Measurements from ENCODE around the gene SPTBN4.
"Not testable (repeated sequence)": the region's sequence is repeated elsewhere in the genome, so short reads cannot be mapped to it uniquely, and the experiment has no call there.

The SPTBN4 gene

DNA sequence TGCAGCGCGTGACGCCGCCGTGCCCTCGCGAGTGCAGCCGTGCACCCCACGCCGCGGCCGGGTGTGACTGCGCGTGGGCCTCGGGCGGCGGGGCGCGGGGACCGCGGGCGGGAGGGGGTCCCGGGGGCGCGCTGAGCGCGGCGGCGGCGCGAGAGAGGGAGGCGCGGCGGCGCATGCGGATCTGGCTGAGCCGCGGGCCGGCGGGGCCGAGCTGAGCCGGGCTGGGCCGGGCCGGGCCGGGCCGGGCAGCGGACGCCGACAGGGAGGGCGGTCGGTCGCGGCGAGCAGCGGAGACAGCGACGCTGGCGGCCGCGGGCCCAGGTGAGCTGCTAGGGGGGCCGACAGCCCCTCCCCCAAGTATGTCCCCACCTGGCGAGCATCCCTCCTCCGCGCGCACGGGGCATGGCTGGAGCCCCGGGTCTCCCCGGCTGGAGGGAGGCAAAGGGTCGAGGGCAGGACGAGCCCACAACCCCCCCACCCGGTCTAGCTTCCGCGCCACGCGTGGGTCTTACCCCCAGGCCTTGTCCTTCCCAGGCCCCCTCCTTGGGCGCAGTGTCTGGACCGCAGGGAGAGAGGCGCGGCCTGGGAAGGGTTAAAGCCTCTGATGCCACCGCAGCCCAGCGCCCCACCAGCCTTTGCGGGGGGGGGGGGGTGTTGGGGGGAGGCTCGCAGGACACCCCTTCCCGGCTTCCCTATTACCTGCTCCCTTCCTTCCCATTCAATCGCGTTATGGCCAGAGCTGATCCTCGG lies at the start of gene SPTBN4:
TSS of gene SPTBN4 (plus strand) at position 17 of the 750 bp plus-strand sequence. CDS start 5,621 bp downstream, outside the sequence.
- DNase-seq: peak in 1 of 2 donors; percentile 10

DNA sequence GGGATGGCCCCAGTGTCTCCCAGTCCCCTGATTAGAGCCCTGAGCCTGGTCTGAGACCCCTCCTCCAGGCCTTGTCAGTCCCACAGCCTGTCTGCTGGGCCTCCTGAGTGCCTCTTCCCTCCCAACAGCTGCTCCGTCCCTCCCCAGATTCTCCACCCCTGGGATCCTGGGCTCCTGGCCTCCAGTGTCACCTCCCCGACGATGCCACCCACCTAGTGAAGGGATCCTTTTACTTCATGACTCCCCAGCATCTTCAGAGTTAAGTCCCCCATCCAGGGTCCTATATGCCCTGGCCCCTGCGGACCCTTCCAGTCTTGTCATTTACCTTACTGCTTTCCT lies 49.2 kb upstream of the SPTBN4 start:
- DNase-seq: no peak

DNA sequence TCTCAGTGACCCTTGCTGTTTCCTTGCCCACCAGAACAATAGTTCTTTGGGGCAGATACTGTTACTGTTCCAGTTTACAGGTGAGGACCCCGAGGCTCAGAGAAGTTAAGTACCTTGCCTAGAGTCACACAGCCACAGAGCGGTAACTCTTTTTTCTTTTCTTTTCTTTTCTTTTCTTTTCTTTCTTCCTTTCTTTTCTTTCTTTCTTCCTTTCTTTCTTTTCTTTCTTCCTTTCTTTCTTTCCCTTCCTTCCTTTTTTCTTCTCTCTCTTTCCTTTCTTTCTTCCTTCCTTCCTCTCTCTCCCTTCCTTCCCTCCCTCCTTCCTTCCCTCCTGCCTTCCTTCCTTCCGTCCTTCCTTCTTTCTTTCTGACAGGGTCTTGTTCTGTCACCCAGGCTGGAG lies 48.8 kb upstream of the SPTBN4 start:
- no peak for DNase-seq

DNA sequence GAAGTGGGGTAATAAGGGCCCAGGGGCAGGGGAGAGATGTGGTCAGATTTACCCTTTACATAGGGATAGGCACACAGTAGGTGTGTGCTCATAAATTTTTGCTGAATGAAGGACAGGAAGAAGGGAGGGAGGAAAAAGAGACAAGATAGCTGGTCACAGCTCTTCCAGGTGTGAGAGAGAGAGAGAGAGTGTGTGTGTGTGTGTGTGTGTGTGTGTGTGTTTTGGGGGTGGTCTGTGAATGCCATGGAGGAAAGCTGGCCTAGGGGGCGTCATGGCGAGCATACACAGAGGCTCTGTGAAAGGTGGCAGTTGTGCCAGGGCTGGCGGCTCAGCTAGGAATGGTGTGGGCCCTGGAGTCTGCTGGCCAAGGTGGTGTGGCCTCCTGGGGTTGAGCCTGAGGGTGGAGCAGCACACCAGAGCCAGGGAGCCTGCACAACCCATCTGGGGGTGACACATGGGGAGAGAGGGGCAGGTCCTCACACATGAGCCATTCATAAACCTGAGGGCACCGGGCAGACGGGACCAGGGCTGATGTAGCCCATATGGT lies 47.7 kb upstream of the SPTBN4 start:
- DNase-seq: no peak

DNA sequence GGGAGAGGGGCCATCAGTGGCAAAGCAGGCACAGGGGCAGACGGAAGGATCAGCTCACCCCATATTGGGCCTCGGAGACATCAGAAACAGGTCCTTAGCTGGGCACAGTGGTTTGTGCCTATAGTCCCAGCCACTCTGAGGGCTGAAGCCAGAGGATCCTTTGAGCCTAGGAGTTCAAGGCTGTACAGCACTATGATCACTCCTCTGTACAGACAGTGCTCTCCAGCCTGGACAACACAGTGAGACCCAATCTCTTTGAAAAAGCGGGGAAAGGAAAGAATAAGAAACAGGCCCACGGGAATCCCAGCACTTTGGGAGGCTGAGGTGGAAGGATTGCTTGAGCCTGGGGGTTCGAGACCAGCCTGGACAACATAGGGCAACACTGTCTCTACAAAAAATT lies 47.0 kb upstream of the SPTBN4 start:
- DNase-seq: no peak

DNA sequence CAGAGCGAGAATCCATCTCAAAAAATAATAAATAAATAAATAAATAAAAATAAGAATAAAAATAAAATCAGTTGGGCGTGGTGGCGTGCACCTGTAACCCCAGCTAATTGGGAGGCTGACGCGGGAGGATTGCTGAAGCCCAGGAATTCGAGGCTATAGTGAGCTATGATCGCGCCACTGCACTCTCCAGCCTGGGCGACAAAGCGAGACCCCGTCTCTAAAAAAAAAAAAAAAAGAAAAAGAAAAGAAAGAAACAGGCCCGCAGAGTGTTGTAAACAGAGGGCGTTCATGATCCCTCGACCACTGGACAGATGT lies 46.4 kb upstream of the SPTBN4 start:
- DNase-seq: no peak

DNA sequence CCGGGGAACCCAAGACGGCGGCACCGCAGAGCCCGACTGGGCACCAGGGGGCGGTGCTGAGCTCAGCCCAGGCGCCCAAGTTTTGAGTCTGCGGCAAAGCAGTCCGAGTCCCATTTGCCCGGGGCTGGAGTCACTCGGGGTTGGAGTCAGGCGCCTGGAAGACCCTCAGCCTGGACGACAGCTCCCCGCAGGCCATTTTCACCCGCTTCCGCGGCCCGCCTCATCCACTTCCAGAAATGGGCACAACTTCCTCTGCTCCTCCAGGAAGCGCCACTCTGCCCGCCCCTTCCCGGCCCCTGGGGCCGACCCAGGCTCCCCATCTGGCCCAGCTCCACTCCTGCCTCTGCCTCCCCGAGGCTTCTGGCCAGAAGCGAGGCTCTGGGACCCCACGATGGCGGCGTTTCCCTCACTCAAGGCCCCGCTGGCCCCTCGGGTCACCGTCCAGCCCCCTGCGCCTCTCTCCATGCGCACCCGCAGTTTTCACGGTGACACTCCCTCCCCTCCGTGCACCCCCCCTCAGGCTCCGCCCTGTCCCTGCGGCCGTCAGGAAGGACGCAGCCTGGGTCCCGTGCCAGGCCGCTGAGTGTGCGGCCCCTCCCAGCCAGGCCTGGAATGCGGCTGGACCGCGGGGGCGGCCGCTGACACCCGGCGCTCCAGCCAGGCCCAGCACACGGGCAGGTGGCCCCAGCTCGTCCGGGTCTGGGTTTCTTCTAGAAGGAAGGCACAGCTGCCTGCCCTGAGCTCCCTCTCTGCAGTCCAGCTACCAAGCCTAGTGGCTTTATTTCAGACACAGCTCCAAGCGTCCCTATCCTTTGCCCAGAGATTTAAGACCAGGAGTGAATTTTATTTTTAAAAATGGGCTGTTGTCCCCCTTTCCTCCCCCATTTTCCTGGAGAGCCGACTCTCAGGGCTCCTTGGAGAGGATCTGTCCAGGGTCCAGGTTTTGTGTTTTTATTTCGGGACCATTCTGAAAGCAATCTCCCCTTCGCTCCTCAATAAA lies 45.7 kb upstream of the SPTBN4 start:
- peak; percentile 87 to 89 for DNase-seq

DNA sequence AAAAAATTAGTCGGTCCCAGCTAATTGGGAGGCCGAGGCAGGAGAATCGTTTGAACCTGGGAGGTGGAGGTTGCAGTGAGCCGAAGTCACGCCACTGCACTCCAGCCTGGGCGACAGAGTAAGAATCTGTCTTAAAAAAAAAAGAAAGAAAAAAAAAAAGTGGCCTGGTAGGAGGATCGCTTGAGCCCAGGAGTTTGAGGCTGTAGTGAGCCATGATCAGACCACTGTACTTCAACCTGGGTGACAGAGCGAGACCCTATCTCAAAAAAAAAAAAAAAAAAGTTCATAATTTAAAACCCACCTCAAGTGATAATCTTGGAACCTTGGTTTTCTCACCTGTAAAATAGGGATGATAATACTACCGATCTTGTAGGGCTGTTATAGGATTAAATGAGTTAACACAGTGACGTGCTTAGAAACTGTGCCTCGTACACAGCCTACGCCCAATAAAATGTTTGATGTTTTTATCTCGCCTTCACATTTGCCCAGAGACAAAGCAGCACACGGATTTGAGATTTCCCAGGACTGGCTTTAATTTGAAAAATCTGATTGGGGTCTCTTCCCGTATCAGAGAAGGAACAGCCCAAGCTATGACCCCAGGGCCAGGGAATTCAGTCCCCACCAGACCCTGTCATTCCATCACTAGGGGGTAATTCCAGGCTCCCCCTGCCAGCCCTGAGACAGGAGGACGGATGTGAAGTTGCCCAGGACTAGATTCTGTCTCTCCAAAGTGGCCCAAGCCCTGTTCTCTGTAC lies 44.6 kb upstream of the SPTBN4 start:
- DNase-seq: no peak

DNA sequence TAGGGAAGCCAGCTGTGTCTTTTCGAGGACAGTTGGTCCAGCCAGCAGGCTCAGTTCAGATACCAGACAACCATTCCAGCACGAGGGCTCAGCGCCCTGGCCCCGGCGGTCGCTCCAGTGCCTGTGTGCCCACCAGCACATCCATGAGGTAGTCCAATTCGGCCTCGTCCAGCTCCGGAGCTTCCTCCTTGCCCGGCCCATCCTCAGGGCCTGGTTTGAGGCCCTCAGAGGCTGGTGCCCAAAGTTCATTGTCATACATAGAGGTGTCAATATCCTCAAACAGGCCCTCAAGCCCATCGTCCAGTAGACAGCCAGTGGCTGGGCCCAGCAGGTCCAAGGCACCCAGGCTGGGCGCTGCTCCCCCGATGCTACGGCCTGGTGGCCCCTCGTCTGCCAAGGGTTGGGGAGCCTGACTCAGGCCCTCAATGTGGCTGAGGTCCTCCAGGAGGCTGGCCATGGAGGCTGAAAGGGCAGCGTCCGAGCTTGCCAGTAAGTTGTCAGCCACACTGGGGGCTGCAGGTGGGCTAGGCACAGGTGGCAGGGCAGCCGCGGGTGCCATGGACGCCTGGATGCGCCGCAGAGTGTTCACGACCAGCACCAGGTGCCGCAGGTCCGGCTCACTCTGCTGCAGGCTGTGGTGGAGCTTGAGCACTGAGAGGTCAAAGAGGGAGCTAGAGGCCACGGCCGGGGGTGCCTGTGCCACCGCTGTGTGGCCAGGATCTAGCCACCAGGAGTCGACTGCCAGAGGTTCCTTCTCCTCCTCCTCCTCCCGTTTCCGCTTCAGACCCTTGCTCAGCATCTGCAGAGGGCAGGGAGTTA lies 43.8 kb upstream of the SPTBN4 start:
- DNase-seq: no peak

DNA sequence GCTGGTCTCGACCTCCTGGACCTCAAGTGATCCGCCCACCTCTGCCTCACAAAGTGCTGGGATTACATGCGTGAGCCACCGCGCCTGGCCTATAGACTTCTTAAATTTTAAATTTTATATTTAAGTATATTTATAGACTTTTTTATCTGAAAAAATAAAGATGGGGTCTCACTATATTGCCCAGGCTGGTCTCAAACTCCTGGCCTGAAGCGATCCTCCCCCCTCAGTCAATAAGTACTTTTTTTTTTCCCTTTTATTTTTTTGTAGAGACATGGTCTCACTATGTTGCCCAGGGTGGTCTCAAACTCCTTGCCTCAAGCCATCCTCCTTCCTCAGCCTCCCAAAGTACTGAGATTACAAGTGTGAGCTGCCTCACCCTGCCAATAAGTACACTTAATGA lies 42.9 kb upstream of the SPTBN4 start:
- DNase-seq: no peak

DNA sequence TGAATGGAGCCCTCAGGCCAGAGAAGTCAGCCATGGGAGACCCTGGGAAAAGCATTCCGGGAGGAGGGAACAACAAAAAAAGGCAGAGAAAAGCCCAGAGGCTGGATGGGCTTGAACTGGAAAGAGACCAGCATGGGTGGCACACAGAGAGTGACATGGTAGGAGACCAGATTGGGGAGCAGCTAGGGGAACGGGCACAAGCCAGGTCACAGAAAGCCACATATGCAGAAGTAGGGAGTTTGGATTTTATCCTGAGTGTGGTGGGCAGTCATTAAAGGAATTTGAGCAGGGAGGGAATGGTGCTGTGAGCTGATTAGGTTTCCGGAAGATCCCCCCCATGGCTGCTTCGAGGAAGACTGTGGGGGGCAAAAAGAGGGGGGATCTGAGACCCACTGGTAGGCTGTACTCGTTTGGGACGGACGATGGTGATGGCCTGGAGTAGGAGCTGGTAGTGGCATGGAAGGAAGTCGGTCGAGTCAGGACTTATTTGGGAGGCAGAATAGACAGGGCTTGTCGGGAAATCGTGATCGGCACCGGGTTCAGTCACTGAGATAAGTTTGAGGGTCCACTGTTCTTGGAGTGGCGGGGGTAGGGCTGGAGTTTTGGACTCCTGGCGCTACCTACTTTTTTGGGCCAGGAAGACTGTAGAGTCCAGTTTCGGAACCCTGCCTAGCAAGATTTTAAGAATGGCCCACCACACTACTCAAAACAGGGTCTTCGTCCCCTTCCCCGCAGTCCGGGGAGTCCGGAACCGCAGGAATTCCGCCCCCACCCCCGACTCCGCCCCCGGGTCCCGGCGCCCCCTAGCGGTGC lies 42.0 kb upstream of the SPTBN4 start:
- no peak for DNase-seq

DNA sequence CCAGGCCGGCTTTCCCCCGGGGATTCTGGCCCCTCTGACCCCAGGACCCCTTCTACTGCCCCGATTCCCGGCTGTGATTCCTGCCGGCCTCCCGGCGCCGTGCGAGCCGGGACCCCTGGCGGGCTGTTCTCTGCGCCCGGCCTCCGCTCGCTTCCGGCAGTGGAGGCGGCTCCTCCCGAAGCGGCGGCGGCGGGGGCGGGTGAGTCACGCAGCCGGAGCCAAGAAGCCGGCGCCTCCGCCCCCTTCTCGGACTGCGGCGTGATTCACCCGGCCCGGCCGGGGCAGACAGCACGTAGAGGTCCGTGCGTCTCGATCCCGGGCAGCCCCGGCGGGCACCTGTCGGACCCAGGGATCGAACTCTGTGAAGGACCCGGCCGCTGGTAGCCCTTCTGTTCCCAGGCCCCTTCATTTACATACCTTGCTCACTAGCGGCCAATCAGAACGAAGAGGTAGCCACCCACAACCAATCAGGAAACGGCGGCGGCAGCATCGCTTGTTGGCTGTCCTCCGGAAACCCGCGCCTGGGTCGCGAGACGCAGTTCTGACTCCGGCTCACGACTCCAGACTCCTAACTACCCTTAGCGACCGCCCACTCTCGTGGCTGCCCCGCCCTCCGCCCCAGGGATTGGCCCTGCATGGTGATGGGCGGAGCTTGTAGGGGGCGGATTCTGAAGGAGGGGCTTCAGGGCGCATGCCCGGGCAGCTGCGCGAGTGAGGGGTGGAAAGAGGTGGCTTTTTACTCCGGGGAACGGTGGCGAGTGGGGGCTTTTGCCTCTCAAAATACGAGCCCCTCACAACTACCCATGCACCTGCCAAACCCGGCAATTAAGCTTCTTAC lies 41.1 kb upstream of the SPTBN4 start, which contains the start of gene SERTAD1:
TSS of gene SERTAD1 (minus strand) at position 543 of the 838 bp plus-strand sequence. CDS start 2,446 bp downstream, outside the sequence.
- DNase-seq: peak; percentile 99 to 100

DNA sequence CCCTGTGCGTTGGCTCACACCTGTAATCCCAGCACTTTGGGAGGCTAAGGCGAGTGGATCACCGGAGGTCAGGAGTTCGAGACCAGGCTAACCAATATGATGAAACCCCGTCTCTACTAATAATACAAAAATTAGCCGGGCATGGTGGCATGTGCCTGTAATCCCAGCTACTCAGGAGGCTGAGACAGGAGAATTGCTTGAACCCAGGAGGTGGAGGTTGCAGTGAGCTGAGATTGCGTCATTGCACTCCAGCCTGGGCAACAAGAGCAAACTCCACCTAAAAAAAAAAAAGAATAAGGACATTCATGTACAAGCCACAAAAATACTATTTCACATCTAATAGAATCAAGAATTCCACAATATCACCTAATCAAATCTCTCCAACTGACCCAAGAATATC lies 38.6 kb upstream of the SPTBN4 start:
- DNase-seq: not testable (repeated sequence)

DNA sequence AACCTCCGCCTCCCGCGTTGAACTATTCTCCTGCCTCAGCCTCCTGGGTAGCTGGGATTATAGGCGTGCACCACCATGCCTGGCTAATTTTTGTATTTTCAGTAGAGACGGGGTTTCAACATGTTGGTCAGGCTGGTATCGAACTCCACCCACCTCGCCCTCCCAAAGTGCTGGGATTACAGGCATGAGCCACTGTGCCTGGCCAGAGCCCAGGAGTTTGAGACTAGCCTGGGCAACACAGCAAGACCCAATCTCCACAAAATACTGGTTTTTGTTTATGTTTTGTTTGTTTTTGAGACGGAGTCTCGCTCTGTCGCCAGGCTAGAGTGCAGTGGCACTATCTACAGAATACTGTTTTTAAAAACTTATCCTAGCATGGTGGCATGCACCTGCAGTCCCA lies 36.6 kb upstream of the SPTBN4 start:
- DNase-seq: not testable (repeated sequence)

DNA sequence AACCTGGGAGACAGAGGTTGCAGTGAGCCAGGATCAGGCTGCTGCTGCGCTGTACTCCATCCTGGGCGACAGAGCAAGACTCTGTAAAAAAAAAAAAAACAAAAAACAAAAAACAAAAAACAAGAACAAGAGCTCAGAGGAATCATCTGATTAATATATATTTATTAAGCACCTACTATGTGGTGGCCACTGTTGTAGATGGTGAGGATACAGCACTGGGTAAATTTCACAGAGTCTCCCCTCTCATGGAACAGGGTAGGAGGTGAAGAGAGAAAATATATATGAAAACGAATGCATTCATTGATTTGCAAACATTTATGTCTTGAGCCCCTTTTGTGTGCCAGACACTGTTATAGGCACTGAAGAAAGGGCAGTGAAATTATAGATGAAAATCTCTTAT lies 35.1 kb upstream of the SPTBN4 start:
- no peak for DNase-seq

DNA sequence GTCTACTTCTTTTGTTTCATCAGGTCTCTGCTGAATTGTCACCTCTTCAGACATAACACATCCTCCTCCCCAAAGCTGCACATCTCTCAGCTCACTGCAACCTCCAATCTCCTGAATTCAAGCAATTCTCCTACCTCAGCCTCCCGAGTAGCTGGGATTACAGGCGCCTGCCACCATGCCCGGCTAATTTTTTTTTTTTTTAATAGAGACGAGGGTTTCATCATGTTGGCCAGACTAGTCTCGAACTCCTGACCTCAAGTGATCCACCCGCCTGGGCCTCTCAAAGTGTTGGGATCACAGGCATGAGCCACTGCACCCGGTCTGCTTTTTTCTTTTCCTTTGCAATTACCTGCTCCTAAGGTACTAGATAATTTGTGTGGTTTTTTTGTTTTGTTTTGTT lies 34.0 kb upstream of the SPTBN4 start:
- not testable (repeated sequence) for DNase-seq

DNA sequence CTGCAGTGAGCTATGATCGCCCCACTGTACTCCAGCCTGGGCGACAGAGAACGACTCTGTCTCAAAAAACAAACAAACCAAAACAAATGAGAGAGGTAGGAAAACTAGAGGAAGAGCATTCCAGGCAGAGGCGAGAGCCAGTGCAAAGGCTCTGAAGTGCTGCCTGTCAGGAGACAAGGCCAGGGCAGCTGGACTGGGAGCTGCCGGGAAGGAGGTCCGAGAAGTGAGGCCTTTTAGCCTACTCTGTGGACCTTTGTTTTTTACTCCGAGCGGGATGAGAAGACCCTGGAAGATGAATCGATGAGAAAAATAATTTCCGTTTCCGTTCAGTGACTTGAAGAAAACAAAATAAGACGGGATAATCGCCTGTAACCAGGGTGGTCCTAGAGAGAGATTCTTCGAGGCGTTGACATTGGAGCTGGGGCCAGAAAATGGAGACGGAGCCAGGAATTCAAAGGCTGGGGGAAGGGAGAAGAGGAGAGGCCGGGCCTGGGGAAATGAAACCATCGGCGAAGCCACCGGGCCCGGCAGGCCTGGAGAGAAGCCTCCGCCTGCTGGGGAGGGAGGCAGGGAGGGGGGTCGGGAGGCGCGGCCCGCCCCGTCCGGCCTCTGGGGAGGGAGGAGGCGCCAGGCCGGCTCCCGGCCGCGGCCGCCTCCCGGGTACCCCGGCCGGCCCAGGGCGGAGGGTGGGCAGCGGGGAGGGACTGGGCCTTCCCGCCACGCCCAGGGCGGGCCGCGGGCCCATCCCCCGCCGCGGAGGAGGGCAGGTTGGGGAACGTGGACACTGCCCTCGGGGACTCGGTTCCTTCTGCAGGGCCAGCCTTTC lies 33.2 kb upstream of the SPTBN4 start:
- DNase-seq: peak; percentile 82 to 83

DNA sequence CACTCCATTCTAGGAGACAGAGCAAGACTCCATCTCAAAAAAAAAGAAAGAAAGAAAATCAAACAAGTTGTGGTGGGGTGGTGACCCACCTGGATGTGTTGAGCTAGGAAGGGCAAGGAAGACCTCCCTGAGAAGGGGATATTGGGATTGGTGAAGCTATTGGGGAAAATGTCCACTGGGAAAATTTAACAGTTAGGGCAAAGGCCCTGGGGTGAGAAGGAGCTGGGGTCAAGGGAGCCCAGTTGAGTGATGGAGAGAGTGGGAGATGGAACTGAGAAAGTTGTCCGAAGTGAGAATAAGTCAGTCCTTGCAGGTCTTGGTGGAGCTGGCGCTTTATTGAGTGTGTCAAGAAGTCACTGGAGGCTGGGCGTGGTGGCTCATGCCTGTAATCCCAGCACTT lies 28.5 kb upstream of the SPTBN4 start:
- DNase-seq: no peak

DNA sequence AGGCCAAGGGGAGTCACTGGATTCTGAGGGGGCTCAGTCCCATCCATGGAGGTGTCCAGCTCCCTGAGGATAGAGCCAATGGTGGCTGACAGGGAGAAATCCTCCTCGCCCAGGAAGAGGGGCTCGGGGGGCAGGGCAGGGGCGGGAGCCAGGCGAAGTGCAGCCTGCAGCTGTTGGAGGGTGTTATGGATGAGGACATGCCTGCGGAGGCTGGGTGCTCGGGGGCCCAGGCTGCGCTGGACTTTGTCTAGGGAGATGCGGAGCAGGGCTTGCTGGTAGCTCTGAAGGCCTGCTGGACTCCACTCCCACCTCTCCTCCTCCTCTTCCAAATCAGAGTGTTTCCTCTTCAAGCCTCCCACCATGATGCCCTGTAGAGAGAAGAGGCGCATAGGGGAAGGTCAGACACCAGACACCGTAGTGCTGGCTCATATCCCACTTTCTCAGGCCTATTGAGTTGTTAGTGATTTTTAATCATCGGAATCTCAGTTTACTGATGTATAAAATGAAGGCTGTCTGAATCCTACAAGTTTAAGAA lies 25.0 kb upstream of the SPTBN4 start:
- DNase-seq: no peak

Measured in hippocampal formation (tissue), 2 donors.